ENCODE data around the gene CEP112.

DNA sequence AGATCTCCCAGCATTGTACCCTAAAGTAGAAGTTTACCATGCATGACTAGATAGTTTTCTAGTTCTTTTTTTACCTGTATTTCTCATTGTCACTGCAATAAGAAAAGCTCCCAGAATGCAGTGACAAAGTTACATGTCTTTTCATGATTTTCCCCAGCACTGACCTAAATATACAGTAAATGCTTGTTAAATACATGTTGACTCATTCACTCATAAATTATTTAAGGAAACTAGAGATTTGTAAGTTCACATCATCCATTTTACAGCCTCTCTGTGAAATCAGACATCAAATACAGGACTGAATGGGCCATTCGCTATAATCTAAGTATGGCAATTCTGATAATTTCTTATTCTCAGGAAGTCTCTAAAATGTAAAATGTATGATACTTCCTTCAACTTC, 371.6 kb downstream of the CEP112 start:
- no peak for TF ChIP-seq CTCF (IDR thresholded peaks at IDR 0.05)
- TF ChIP-seq POLR2AphosphoS5 (IDR thresholded peaks at IDR 0.05; ENCODE audit: insufficient read depth in 1 of 2, low read depth in 1 of 2): no peak
- no peak for TF ChIP-seq POLR2A (IDR thresholded peaks at IDR 0.05)

Measured in vagina (tissue), 2 donors.